ENCODE results near the gene NID2.

The NID2 gene

DNA sequence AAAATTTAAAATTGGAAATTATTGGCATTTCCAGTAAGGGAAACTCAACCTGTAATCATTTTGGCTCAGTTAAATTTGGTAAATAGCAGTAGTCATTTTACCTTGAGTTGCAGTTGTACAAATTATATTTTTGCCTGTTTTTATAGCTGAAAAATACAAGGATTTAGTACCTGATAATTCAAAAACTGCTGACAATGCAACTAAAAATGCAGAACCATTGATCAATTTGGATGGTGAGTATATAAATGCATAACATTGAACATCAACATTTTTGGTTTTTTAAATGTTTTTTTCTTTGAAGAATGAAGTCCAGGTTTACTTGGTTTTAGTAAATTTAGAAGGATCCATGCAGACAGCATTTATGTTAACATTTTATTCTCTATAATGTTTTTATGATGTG is 70.5 kb downstream of the NID2 start:
- Mint-ChIP-seq H3K36me3 (ENCODE audit: low read depth) (peaks cover 55% of the 10 kb centered on the region), H3K4me3 (no peak overlapping the region), H3K9me3 (no peaks in the 10 kb centered on the region)

DNA sequence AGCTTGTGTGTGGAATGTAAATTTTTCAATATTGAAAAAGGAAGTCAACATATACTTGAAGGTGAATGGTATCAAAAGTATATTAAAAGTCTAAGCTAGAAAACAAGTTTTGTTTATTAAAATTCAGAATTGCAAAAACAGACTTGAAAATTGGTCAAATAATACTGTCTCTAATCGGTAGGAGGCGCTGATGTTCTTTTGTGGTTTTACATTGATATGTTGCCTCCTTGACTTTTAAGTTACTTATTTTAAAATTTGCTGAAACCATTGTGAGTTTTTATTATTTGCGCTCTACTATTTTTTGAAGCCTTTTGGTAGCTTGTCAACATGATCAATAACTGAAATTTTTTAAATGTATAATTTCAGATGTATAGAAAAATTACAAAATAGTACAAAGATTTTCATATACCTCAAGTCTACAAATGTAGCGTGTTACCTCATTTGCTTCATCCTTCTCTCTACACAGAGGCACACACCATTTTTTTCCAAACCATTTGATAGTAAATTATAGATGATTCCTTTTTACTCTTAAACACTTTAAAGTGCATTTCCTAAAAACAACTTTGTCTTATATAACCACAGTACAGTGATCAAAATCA is 72.6 kb downstream of the NID2 start:
- Mint-ChIP-seq H3K27me3 (ENCODE audit: low read depth) (no peaks in the 10 kb centered on the region), H3K9me3 (no peaks in the 10 kb centered on the region), H3K36me3 (ENCODE audit: low read depth) (peaks cover 51% of the 10 kb centered on the region), H3K4me3 (no peak overlapping the region), H3K27ac (no peak overlapping the region), H3K4me1 (ENCODE audit: low read depth) (peaks cover 27% of the 10 kb centered on the region)

More for the DNA sequence above, 70.5 kb downstream of the NID2 start:
- Mint-ChIP-seq H3K27ac (no peak overlapping the region), H3K4me1 (ENCODE audit: low read depth) (peaks cover 18% of the 10 kb centered on the region), H3K27me3 (ENCODE audit: low read depth) (no peaks in the 10 kb centered on the region)

DNA sequence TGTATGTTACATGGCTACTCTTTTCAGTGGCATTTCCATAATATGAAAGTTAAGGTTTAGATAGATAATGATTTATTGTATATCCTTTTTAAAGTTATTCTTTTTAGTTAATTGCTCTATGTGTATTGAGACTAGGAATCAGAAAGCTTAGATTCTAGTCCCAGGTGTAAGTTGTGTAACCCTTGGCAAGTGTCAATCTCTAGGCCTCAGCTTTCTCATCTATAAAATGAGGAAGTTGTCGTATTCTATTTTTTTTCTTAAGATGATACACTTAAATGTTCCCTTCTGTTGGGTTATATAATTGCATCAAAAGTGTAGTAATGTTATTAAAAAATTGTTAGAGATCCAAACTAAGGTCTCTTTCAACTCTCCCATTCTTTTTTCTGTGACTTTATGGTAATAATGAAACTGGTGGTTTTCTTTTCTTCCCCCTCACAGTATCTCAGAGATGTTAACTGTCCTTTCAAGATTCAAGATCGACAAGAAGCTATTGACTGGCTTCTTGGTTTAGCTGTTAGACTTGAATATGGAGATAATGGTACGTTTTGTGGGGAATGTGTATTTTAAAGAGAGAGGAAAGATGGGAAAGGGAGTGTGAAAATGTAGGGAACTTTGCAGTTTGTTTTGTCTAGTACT is 75.5 kb downstream of the NID2 start:
- Mint-ChIP-seq H3K27ac (peak overlapping the region; percentile 58), H3K36me3 (ENCODE audit: low read depth) (peaks cover 46% of the 10 kb centered on the region), H3K4me1 (ENCODE audit: low read depth) (peaks cover 43% of the 10 kb centered on the region), H3K4me3 (peak overlapping the region; percentile 32), H3K27me3 (ENCODE audit: low read depth) (no peaks in the 10 kb centered on the region), H3K9me3 (no peaks in the 10 kb centered on the region)

DNA sequence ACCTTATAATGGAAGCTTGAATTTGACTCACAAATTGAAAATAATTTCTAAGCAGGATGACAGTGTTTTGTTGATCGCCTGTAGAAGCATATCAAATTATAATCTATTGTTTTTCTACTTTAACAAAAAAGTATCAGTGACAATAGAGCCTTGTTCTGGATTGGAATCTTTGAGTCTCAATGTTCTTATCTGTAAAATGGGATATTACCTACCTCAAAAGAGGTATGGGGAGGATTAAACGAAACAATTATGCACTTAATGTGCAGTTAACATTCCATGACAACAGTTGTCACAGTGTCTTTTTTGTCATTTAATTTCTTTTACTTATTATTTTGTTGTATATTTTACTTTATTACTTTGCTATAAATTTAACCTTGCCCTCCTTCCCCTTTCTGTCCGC is 78.4 kb downstream of the NID2 start:
- Mint-ChIP-seq H3K9me3 (no peaks in the 10 kb centered on the region), H3K36me3 (ENCODE audit: low read depth) (peaks cover 28% of the 10 kb centered on the region), H3K4me3 (peak overlapping the region; percentile 98), H3K4me1 (ENCODE audit: low read depth) (peaks cover 37% of the 10 kb centered on the region), H3K27me3 (ENCODE audit: low read depth) (no peaks in the 10 kb centered on the region), H3K27ac (peak overlapping the region; percentile 94)

DNA sequence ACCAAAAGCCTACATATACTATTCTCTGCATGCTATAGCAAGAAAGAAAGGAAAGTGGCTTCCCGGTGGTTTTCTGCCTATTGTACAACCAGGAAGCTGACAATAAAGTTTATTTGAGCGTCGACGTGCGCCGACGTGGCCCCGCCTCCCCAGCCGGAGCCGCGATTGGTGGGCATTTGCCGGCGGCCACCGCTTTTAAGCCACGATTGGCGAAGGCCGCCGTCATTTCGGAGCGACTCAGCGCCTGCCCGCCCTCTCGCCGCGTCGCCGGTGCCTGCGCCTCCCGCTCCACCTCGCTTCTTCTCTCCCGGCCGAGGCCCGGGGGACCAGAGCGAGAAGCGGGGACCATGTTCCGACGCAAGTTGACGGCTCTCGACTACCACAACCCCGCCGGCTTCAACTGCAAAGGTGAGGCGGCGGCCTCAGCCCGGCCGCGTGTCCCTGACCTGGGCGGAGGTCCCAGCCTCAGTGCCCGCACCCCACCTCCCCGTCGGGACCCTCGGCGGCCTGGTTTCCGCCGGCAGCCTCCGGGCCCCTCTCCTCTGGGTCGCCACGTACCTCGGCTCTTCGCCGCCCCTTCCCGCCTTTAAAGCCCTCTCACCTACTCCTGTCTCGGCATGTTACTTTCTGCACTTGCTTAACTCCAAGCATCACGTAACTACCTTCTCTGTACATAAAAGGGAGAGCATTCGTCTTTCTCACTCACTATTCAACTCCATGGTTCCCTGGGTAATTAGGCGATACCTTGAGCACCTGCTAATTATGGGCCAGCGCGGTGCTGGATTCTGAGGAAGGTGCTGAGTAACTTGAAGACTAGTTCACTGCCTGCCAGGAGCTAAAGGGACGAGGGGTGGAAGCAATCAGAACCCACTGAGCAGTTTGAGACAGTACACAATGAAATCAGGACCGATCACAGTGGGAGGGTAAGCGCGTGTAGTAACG is 79.3 kb downstream of the NID2 start, which contains the start of gene RTRAF:
Gene RTRAF, plus strand, starts transcription at position 254 of the 942 bp plus-strand sequence. Its CDS starts 94 bp downstream, at position 348.
- Mint-ChIP-seq H3K27ac (peak within 1 kb of the TSS; percentile 94), H3K36me3 (ENCODE audit: low read depth) (peaks cover 21% of the 10 kb centered on the region), H3K9me3 (no peaks in the 10 kb centered on the region), H3K4me3 (peak within 1 kb of the TSS; percentile 98), H3K27me3 (ENCODE audit: low read depth) (no peaks in the 10 kb centered on the region), H3K4me1 (ENCODE audit: low read depth) (peaks cover 33% of the 10 kb centered on the region)

DNA sequence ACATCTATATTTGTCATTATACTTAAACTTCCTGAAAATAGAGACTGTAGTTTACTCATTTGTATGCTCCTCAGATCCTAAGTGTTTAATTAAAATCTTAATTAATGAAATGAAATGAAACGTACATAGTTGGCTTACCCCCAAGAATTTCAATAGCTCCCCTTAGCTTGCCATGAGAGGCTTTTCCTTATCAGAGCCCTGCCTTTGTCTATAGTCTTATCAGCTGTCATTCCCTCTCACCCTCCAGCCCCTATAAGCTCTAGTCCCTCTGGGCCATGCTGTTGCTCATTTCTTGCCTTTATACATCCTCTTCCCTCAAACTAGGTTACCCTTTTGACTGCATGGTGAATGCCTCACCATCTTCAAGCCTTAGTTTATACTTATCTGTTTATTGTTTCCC is 80.6 kb downstream of the NID2 start:
- H3K9me3 Mint-ChIP-seq = no peaks in the 10 kb centered on the region
- H3K27me3 Mint-ChIP-seq (ENCODE audit: low read depth) = no peaks in the 10 kb centered on the region
- peak overlapping the region; percentile 94 for H3K27ac Mint-ChIP-seq
- H3K36me3 Mint-ChIP-seq (ENCODE audit: low read depth) = peaks cover 17% of the 10 kb centered on the region
- H3K4me3 Mint-ChIP-seq = peak overlapping the region; percentile 98
- peaks cover 26% of the 10 kb centered on the region for H3K4me1 Mint-ChIP-seq (ENCODE audit: low read depth)

DNA sequence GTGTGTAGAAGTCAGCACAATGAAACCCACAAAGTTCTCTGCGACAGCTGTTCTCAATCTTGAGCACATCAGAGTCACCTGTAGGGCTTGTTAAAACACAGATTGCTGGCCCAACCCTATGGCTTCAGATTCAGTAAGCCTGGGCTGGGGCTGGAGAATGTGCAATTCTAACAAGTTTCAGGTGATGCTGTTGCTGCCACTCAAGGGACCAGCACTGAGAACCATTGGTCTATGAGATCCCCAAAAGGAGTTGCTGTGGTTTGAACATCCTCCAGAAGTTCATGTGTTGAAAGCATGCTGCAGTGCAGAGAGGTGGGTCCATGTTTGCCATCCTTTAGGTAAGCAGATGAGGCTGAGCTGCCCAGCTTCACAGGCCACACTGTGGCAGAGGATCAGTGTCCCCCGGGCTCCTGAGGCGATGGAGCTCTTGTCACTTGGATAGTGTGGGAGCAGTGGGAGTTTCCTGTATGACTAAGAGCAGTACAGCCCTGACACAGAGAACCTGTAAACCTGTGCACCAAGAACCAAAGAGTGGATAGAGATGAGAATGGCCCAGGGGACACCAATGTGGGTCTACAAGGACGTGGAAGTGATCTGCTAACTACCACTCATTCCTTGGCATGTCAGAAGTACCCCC is 87.5 kb downstream of the NID2 start:
- H3K9me3 Mint-ChIP-seq = no peaks in the 10 kb centered on the region
- H3K4me3 Mint-ChIP-seq = no peak overlapping the region
- peaks cover 17% of the 10 kb centered on the region for H3K4me1 Mint-ChIP-seq (ENCODE audit: low read depth)
- H3K27ac Mint-ChIP-seq = no peak overlapping the region
- no peaks in the 10 kb centered on the region for H3K36me3 Mint-ChIP-seq (ENCODE audit: low read depth)
- H3K27me3 Mint-ChIP-seq (ENCODE audit: low read depth) = no peaks in the 10 kb centered on the region

DNA sequence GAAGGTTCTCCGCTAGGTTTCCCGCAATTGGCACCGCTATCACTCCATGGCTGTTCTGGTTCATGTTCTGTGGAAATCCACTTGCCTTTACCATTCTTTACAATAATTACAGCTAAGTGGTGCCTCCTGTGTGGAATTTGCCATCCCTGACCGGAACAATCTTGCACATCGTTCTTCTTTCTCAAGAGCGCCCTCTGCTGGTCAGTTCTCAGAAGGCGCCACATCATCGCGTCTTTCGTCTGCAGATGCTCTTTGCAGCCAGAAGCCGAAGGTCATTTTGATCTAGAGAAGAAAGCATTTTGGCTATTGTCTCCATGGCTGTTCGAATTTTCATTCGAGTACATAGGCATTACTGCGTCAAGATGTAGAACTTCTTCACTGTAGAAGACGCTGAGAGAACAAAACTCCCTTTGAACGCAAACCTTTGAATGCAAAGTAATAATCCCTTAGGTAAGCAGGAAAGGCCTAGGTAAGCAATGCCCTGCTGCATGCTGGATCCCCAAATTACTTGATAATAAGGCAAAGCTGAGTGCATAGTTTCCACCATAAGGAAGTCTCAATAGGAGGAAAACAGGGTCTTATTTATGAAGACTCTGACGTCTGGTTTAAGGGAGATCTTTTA is 89.7 kb downstream of the NID2 start:
- no peaks in the 10 kb centered on the region for H3K36me3 Mint-ChIP-seq (ENCODE audit: low read depth)
- no peaks in the 10 kb centered on the region for H3K9me3 Mint-ChIP-seq
- peaks cover 17% of the 10 kb centered on the region for H3K4me1 Mint-ChIP-seq (ENCODE audit: low read depth)
- no peak overlapping the region for H3K27ac Mint-ChIP-seq
- H3K4me3 Mint-ChIP-seq = no peak overlapping the region
- H3K27me3 Mint-ChIP-seq (ENCODE audit: low read depth) = no peaks in the 10 kb centered on the region

DNA sequence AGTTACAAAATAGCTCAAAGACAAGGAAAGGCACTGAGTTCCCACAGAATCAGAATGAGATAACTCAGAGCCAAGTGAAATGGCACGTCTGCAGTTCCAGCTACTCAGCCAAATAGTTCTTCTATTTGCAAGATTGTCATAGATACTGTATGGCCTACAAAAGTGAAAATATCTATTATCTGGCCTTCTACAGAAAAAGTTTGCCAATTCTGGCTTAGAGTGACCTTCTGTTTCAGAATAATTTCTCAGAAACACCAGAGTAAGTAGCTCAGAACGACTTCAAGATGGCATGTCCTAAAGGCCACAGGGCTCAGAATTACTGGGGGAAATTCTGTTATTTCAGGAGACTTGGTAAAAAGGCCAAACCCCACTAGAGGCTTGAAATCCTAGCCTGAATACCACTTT is 90.2 kb downstream of the NID2 start:
- H3K27me3 Mint-ChIP-seq (ENCODE audit: low read depth) = no peaks in the 10 kb centered on the region
- H3K4me1 Mint-ChIP-seq (ENCODE audit: low read depth) = peaks cover 17% of the 10 kb centered on the region
- no peak overlapping the region for H3K4me3 Mint-ChIP-seq

DNA sequence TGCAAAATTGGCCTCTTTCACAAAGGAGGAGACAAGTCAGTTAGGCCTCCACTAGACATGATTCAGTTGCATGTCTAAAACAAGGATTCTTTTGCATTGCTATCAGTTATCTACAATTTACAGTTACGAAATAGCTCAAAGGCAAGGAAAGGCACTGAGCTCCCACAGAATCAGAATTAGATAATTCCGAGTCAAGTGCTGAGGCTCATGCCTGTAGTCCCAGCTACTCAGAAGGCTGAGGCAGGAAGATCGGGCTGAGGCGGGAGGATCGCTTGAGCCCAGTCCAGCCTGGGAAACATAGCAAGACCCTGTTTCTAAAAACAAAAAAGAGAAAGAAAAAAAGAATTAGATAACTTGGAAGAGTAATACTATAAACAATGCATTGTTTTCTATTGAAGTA is 91.8 kb downstream of the NID2 start:
- H3K27me3 Mint-ChIP-seq (ENCODE audit: low read depth) = no peaks in the 10 kb centered on the region
- no peak overlapping the region for H3K4me3 Mint-ChIP-seq
- H3K36me3 Mint-ChIP-seq (ENCODE audit: low read depth) = no peaks in the 10 kb centered on the region
- H3K27ac Mint-ChIP-seq = no peak overlapping the region
- H3K4me1 Mint-ChIP-seq (ENCODE audit: low read depth) = peaks cover 17% of the 10 kb centered on the region
- H3K9me3 Mint-ChIP-seq = no peaks in the 10 kb centered on the region

More for the DNA sequence above, 90.2 kb downstream of the NID2 start:
- Mint-ChIP-seq H3K27ac (no peak overlapping the region), H3K9me3 (no peaks in the 10 kb centered on the region), H3K36me3 (ENCODE audit: low read depth) (no peaks in the 10 kb centered on the region)

DNA sequence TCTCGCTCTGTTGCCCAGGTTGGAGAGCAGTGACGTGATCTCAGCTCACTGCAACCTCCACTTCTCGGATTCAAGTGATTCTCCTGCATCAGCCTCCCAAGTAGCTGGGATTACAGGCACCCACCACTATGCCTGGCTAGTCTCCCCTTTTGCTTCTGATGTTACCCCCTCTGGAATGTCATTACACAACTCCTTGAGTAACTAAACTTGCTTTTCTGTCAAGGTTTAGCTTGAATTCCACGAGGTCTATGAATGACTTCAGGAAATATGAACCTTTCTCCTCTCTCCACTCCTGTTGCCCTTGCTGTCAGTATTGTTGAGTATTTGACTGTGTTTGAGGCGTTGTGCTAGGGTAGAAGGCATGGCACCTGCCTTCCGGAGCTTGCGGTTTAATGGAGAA is 96.3 kb downstream of the NID2 start:
- Mint-ChIP-seq H3K27me3 (ENCODE audit: low read depth) (no peaks in the 10 kb centered on the region), H3K4me1 (ENCODE audit: low read depth) (no peaks in the 10 kb centered on the region), H3K9me3 (no peaks in the 10 kb centered on the region), H3K36me3 (ENCODE audit: low read depth) (peaks cover 9% of the 10 kb centered on the region), H3K4me3 (no peak overlapping the region), H3K27ac (no peak overlapping the region)

DNA sequence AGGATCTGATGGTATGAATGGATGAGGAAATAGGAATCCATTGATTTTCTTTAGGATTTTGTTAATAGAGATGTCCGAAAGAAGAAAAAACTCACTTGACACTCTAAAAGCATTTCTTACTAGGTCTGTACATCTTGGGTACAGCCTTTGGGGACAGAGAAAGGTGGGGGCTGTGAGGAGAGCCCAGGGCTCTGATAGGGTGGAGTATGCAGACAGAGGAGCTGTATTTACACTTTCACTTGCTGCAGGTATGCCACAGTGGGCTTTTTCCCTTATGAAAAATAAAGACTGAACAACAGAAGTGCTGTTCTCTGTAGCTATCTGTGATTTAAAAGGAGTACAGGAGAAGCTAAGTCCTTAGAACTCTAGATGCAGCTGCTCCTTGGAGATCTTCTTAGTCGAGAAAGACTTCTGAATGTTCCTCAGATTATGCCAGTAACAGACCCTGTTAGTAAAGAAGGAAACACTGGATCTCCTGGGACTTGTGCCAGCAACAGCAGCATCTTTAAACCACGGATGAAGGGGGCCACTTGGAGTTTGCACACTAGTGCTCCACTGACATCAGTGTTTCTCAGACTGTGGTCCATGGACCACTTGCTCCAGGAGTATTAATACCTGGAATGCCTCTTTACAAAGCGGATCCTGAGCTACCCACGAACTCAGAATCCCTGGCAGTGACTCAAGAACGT is 98.9 kb downstream of the NID2 start:
- no peaks in the 10 kb centered on the region for H3K9me3 Mint-ChIP-seq
- H3K36me3 Mint-ChIP-seq (ENCODE audit: low read depth) = peaks cover 17% of the 10 kb centered on the region
- H3K27me3 Mint-ChIP-seq (ENCODE audit: low read depth) = no peaks in the 10 kb centered on the region
- no peak overlapping the region for H3K4me3 Mint-ChIP-seq
- no peak overlapping the region for H3K27ac Mint-ChIP-seq
- no peaks in the 10 kb centered on the region for H3K4me1 Mint-ChIP-seq (ENCODE audit: low read depth)

DNA sequence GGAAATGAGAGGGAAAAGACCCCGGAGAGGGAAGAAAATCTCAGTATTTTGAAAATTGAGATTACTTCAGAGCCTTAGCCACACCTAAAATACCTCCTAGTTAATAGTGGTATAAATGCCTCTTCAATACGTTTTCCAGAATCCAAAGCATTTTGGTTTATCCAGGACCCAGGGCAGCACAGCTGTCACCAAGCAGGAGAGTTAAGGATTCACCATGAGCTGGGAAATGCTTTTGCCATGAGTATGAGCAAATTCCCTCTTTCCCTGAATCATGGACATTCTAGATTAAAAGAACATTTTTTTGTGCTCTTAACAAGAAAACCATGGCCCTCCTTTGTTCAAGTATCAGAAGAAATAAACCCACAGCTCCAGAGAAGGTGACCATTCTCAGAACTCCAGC is 101.3 kb downstream of the NID2 start:
- Mint-ChIP-seq H3K4me1 (ENCODE audit: low read depth) (peaks cover 13% of the 10 kb centered on the region), H3K9me3 (no peaks in the 10 kb centered on the region), H3K27ac (no peak overlapping the region), H3K4me3 (no peak overlapping the region), H3K27me3 (ENCODE audit: low read depth) (no peaks in the 10 kb centered on the region), H3K36me3 (ENCODE audit: low read depth) (peaks cover 27% of the 10 kb centered on the region)
